GM23338 (cell line): Measurements from ENCODE around the gene TM9SF4. TPM values are rescaled to one million over a fixed set of nuclear protein-coding genes. Genes with fewer than 3 reads are reported as not detected.

Experiments
- ATAC-seq: fragments of 200-7000 bp; cut with Tn5 transposase; 3 replicates; pipeline ENCODE4 v1.9.1; 2020
- DNase-seq: peaks from one replicate; pipeline ENCODE4 v3.0.0-alpha.2; 2015; ENCODE audit warnings: low spot score
- H2AFZ ChIP-seq: fragments of 200-600 bp; sonication (generic); 2 replicates; pipeline ENCODE4 v1.8.0; 2016; ENCODE audit warnings: antibody characterized with exemption, mild to moderate bottlenecking, moderate library complexity
- H3F3A ChIP-seq: fragments of 200-600 bp; sonication (generic); replicated peaks from 2 replicates; pipeline ENCODE4 v1.8.0; 2017; ENCODE audit warnings: antibody characterized with exemption, mixed run types, low read depth
- H3K27ac ChIP-seq: fragments of 200-600 bp; sonication (generic); 2 replicates; pipeline ENCODE4 v1.6.1; 2016; ENCODE audit warnings: low read depth
- H3K27me3 ChIP-seq: fragments of 200-600 bp; sonication (generic); 2 replicates; pipeline ENCODE4 v1.8.0; 2016; ENCODE audit warnings: mild to moderate bottlenecking, mixed run types, moderate library complexity; ENCODE audit not compliant: insufficient read depth
- H3K36me3 ChIP-seq: fragments of 200-600 bp; sonication (generic); 2 replicates; pipeline ENCODE4 v1.8.0; 2016; ENCODE audit warnings: mild to moderate bottlenecking; ENCODE audit not compliant: insufficient read depth
- H3K4me1 ChIP-seq: fragments of 200-600 bp; sonication (generic); 2 replicates; pipeline ENCODE4 v1.8.0; 2016; ENCODE audit warnings: mild to moderate bottlenecking, moderate library complexity; ENCODE audit not compliant: insufficient read depth
- H3K4me2 ChIP-seq: fragments of 200-600 bp; sonication (generic); 2 replicates; pipeline ENCODE4 v1.7.1; 2017; ENCODE audit warnings: mixed run types
- H3K4me3 ChIP-seq: fragments of 200-600 bp; sonication (generic); 2 replicates; pipeline ENCODE4 v1.6.1; 2016; ENCODE audit warnings: mixed run types
- H3K79me2 ChIP-seq: fragments of 200-600 bp; sonication (generic); replicated peaks from 2 replicates; pipeline ENCODE4 v1.8.0; 2017; ENCODE audit warnings: mild to moderate bottlenecking; ENCODE audit not compliant: insufficient read depth
- H3K9me2 ChIP-seq: fragments of 200-600 bp; sonication (generic); 2 replicates; pipeline ENCODE4 v1.8.0; 2017; ENCODE audit not compliant: insufficient read depth
- H4K20me1 ChIP-seq: fragments of 200-600 bp; sonication (generic); replicated peaks from 2 replicates; pipeline ENCODE4 v1.8.0; 2017; ENCODE audit warnings: mild to moderate bottlenecking; ENCODE audit not compliant: insufficient read depth
- H3K27ac Mint-ChIP-seq: 2 replicates; pipeline ENCODE4 v1.8.0; 2020; ENCODE audit warnings: inconsistent platforms, mild to moderate bottlenecking, moderate library complexity, mixed read lengths
- H3K27me3 Mint-ChIP-seq: 3 replicates; pipeline ENCODE4 v1.8.0; 2022; ENCODE audit warnings: low read depth, mild to moderate bottlenecking, moderate library complexity, mixed read lengths, inconsistent platforms; ENCODE audit not compliant: insufficient read depth, poor library complexity
- H3K36me3 Mint-ChIP-seq: 3 replicates; pipeline ENCODE4 v1.8.0; 2021; ENCODE audit warnings: low read depth, mild to moderate bottlenecking, inconsistent platforms, moderate library complexity, mixed read lengths
- H3K4me1 Mint-ChIP-seq: 3 replicates; pipeline ENCODE4 v1.8.0; 2020; ENCODE audit warnings: mild to moderate bottlenecking, inconsistent platforms, mixed read lengths
- H3K4me3 Mint-ChIP-seq: 3 replicates; pipeline ENCODE4 v1.8.0; 2021; ENCODE audit warnings: moderate library complexity, mild to moderate bottlenecking, inconsistent platforms, mixed read lengths
- H3K9me3 Mint-ChIP-seq: 3 replicates; pipeline ENCODE4 v1.8.0; 2020; ENCODE audit warnings: moderate library complexity, mild to moderate bottlenecking, inconsistent platforms, mixed read lengths
- CREB1 ChIP-seq: fragments of 250-450 bp; sonication (Bioruptor Pico); IDR thresholded peaks from 2 replicates; pipeline ENCODE4 v1.5.0; 2020; ENCODE audit warnings: low read depth, mild to moderate bottlenecking, moderate library complexity
- EZH2phosphoT487 ChIP-seq: fragments of 200-600 bp; sonication (generic); IDR thresholded peaks from one replicate; pipeline ENCODE4 v1.8.1; 2018; ENCODE audit warnings: antibody characterized with exemption; ENCODE audit not compliant: unreplicated experiment
- JUNB ChIP-seq: IDR thresholded peaks from one replicate; pipeline ENCODE4 v1.6.1; 2016; ENCODE audit warnings: antibody characterized with exemption; ENCODE audit not compliant: unreplicated experiment
- NANOG ChIP-seq: IDR thresholded peaks from 2 replicates; pipeline ENCODE4 v1.6.1; 2016; ENCODE audit warnings: antibody characterized with exemption, borderline replicate concordance
- POLR2AphosphoS5 ChIP-seq: IDR thresholded peaks from 2 replicates; pipeline ENCODE4 v1.6.1; 2016; ENCODE audit warnings: antibody characterized with exemption, low read depth
- STAT1 ChIP-seq: IDR thresholded peaks from one replicate; pipeline ENCODE4 v1.6.1; 2016; ENCODE audit warnings: antibody characterized with exemption; ENCODE audit not compliant: unreplicated experiment
- ZNF114 ChIP-seq: fragments of 250-450 bp; sonication (Bioruptor Pico); IDR thresholded peaks from 2 replicates; pipeline ENCODE4 v1.5.0; 2020; ENCODE audit warnings: mild to moderate bottlenecking, moderate library complexity
- ZNF331 ChIP-seq: fragments of 250-450 bp; sonication (Bioruptor Pico); IDR thresholded peaks from 2 replicates; pipeline ENCODE4 v1.5.0; 2020; ENCODE audit warnings: low read depth, mild to moderate bottlenecking, moderate library complexity
- polyA plus RNA-seq: library from polyadenylated mRNA; unstranded; fragments of >200 nt; fragmentation: Nextera tagmentation; extraction: Ambion mirVana; gene quantifications from 2 replicates; pipeline ENCODE4 v1.2.1, GENCODE V29; 2016
- total RNA-seq: library from RNA; depleted of rRNA; stranded (reverse); fragments of >200 nt; shearing (Covaris generic); gene quantifications from 2 replicates; pipeline ENCODE4 v1.2.3, GENCODE V29; 2014
- TF ChIP-seq, protein P1 (sequence below): IDR thresholded peaks from one replicate; pipeline ENCODE4 v1.6.1; 2018; ENCODE audit warnings: antibody characterized with exemption; ENCODE audit not compliant: unreplicated experiment
- TF ChIP-seq, protein P2 (sequence below): IDR thresholded peaks from 2 replicates; pipeline ENCODE4 v1.6.1; 2016; ENCODE audit warnings: antibody characterized with exemption
- TF ChIP-seq, protein P3 (sequence below): fragments of 250-450 bp; sonication (Bioruptor Pico); IDR thresholded peaks from 2 replicates; pipeline ENCODE4 v1.5.0; 2020; ENCODE audit warnings: mild to moderate bottlenecking, moderate library complexity

The TM9SF4 gene
- total and polyA plus RNA-seq, 2 experiments from 2014 or later = 20.4 to 52.6 TPM

DNA sequence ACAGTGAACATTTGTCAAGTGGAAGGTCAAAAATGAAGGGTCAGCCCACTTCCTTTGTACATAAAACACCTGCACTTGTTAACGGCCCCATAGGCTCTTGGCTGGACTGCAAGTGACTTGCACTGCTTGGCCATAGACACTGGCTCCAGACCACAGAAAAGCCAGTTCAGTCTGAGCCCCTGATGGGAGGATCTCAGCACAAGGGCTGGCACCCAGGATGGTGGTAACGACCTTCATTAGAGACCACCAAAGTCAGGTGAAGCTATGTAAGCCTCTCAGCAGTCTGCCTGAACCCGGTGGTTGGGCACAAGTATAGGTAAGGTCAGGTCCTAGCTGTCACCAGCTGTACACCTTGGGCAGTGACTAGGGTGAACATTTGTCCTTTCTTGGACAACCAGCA is 81.9 kb downstream of the TM9SF4 start:
- Mint-ChIP-seq H3K27ac (no peak overlapping the region), H3K4me3 (no peak overlapping the region), H3K36me3 (peaks cover 30% of the 10 kb centered on the region), H3K9me3 (no peaks in the 10 kb centered on the region), H3K4me1 (peaks cover 19% of the 10 kb centered on the region), H3K27me3 (peaks cover 8% of the 10 kb centered on the region)
- H2AFZ ChIP-seq = no peak overlapping the region
- DNase-seq (no peak), ATAC-seq (no peak)
- H3K4me2 ChIP-seq = peak overlapping the region; percentile 100
- peaks cover 38% of the 10 kb centered on the region for H3F3A ChIP-seq
- H3K79me2 ChIP-seq = peaks cover 8% of the 10 kb centered on the region
- no peaks in the 10 kb centered on the region for H3K27me3 ChIP-seq
- peak overlapping the region; percentile 93; the same call in 1 of the 2 replicates for H3K4me3 ChIP-seq
- H3K27ac ChIP-seq = peak overlapping the region; percentile 39; the same call in 1 of the 2 replicates
- peaks cover 18% of the 10 kb centered on the region for H3K4me1 ChIP-seq
- H3K36me3 ChIP-seq = peaks cover 14% of the 10 kb centered on the region; the same call in 1 of the 2 replicates
- peaks cover 37% of the 10 kb centered on the region for H4K20me1 ChIP-seq
- no peak for TF ChIP-seq NANOG
- no peak for TF ChIP-seq JUNB
- TF ChIP-seq POLR2AphosphoS5 = 0 out of 2 replicates have a peak, but pooled peaks have one; percentile 11
- H3K9me2 ChIP-seq = no peaks in the 10 kb centered on the region

DNA sequence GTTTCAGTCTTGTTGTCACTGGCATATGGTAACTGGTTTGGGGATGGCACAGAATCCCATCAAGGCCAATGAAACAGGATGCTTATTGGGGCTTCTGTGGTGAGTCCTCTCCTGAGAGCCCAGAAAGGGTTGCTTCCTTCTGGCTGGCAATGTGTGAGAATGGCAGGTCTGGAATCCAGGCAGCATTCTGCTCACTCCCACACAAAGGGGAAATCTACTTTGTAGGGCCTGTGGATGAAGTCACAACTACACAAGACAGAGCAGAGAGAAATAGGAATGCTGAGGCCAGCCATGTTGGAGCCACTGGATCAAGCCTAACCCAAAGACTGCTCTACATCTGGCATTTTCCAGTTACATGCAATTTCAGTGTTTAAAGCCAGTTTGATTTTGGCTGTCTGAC is 82.4 kb downstream of the TM9SF4 start:
- Histone ChIP-seq H4K20me1 (peaks cover 38% of the 10 kb centered on the region), H3K4me2 (no peak overlapping the region), H3F3A (peaks cover 38% of the 10 kb centered on the region), H3K36me3 (peaks cover 15% of the 10 kb centered on the region; the same call in 1 of the 2 replicates), H3K4me1 (peaks cover 18% of the 10 kb centered on the region), H2AFZ (no peak overlapping the region), H3K9me2 (no peaks in the 10 kb centered on the region), H3K4me3 (no peak overlapping the region), H3K27me3 (no peaks in the 10 kb centered on the region), H3K27ac (no peak overlapping the region), H3K79me2 (peaks cover 8% of the 10 kb centered on the region)
- ATAC-seq (no peak), DNase-seq (no peak)
- Mint-ChIP-seq H3K9me3 (no peaks in the 10 kb centered on the region), H3K36me3 (peaks cover 35% of the 10 kb centered on the region), H3K27ac (no peak overlapping the region), H3K4me3 (no peak overlapping the region), H3K27me3 (peaks cover 8% of the 10 kb centered on the region), H3K4me1 (peaks cover 19% of the 10 kb centered on the region)
- TF ChIP-seq ZNF331 = no peak
- no peak for TF ChIP-seq CREB1 (CRISPR knock-in tag)
- no peak for TF ChIP-seq EZH2phosphoT487
- TF ChIP-seq, protein P1, sequence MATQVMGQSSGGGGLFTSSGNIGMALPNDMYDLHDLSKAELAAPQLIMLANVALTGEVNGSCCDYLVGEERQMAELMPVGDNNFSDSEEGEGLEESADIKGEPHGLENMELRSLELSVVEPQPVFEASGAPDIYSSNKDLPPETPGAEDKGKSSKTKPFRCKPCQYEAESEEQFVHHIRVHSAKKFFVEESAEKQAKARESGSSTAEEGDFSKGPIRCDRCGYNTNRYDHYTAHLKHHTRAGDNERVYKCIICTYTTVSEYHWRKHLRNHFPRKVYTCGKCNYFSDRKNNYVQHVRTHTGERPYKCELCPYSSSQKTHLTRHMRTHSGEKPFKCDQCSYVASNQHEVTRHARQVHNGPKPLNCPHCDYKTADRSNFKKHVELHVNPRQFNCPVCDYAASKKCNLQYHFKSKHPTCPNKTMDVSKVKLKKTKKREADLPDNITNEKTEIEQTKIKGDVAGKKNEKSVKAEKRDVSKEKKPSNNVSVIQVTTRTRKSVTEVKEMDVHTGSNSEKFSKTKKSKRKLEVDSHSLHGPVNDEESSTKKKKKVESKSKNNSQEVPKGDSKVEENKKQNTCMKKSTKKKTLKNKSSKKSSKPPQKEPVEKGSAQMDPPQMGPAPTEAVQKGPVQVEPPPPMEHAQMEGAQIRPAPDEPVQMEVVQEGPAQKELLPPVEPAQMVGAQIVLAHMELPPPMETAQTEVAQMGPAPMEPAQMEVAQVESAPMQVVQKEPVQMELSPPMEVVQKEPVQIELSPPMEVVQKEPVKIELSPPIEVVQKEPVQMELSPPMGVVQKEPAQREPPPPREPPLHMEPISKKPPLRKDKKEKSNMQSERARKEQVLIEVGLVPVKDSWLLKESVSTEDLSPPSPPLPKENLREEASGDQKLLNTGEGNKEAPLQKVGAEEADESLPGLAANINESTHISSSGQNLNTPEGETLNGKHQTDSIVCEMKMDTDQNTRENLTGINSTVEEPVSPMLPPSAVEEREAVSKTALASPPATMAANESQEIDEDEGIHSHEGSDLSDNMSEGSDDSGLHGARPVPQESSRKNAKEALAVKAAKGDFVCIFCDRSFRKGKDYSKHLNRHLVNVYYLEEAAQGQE = no peak
- no peak for TF ChIP-seq ZNF114 (CRISPR knock-in tag)
- no peak for TF ChIP-seq JUNB
- no peak for TF ChIP-seq STAT1
- TF ChIP-seq, protein P2, sequence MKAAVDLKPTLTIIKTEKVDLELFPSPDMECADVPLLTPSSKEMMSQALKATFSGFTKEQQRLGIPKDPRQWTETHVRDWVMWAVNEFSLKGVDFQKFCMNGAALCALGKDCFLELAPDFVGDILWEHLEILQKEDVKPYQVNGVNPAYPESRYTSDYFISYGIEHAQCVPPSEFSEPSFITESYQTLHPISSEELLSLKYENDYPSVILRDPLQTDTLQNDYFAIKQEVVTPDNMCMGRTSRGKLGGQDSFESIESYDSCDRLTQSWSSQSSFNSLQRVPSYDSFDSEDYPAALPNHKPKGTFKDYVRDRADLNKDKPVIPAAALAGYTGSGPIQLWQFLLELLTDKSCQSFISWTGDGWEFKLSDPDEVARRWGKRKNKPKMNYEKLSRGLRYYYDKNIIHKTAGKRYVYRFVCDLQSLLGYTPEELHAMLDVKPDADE = no peak
- TF ChIP-seq, protein P3, sequence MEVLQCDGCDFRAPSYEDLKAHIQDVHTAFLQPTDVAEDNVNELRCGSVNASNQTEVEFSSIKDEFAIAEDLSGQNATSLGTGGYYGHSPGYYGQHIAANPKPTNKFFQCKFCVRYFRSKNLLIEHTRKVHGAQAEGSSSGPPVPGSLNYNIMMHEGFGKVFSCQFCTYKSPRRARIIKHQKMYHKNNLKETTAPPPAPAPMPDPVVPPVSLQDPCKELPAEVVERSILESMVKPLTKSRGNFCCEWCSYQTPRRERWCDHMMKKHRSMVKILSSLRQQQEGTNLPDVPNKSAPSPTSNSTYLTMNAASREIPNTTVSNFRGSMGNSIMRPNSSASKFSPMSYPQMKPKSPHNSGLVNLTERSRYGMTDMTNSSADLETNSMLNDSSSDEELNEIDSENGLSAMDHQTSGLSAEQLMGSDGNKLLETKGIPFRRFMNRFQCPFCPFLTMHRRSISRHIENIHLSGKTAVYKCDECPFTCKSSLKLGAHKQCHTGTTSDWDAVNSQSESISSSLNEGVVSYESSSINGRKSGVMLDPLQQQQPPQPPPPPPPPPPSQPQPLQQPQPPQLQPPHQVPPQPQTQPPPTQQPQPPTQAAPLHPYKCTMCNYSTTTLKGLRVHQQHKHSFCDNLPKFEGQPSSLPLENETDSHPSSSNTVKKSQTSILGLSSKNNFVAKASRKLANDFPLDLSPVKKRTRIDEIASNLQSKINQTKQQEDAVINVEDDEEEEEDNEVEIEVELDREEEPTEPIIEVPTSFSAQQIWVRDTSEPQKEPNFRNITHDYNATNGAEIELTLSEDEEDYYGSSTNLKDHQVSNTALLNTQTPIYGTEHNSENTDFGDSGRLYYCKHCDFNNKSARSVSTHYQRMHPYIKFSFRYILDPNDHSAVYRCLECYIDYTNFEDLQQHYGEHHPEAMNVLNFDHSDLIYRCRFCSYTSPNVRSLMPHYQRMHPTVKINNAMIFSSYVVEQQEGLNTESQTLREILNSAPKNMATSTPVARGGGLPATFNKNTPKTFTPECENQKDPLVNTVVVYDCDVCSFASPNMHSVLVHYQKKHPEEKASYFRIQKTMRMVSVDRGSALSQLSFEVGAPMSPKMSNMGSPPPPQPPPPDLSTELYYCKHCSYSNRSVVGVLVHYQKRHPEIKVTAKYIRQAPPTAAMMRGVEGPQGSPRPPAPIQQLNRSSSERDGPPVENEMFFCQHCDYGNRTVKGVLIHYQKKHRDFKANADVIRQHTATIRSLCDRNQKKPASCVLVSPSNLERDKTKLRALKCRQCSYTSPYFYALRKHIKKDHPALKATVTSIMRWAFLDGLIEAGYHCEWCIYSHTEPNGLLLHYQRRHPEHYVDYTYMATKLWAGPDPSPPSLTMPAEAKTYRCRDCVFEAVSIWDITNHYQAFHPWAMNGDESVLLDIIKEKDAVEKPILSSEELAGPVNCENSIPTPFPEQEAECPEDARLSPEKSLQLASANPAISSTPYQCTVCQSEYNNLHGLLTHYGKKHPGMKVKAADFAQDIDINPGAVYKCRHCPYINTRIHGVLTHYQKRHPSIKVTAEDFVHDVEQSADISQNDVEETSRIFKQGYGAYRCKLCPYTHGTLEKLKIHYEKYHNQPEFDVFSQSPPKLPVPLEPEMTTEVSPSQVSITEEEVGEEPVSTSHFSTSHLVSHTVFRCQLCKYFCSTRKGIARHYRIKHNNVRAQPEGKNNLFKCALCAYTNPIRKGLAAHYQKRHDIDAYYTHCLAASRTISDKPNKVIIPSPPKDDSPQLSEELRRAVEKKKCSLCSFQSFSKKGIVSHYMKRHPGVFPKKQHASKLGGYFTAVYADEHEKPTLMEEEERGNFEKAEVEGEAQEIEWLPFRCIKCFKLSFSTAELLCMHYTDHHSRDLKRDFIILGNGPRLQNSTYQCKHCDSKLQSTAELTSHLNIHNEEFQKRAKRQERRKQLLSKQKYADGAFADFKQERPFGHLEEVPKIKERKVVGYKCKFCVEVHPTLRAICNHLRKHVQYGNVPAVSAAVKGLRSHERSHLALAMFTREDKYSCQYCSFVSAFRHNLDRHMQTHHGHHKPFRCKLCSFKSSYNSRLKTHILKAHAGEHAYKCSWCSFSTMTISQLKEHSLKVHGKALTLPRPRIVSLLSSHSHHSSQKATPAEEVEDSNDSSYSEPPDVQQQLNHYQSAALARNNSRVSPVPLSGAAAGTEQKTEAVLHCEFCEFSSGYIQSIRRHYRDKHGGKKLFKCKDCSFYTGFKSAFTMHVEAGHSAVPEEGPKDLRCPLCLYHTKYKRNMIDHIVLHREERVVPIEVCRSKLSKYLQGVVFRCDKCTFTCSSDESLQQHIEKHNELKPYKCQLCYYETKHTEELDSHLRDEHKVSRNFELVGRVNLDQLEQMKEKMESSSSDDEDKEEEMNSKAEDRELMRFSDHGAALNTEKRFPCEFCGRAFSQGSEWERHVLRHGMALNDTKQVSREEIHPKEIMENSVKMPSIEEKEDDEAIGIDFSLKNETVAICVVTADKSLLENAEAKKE (CRISPR knock-in tag) = no peak
